ENCODE results near the gene PLXNA4. TPM values are rescaled to one million over a fixed set of nuclear protein-coding genes. Genes with fewer than 3 reads are reported as not detected.

Gene PLXNA4
- total RNA-seq, 1 experiment from 2014 or later: 1.0 TPM

DNA sequence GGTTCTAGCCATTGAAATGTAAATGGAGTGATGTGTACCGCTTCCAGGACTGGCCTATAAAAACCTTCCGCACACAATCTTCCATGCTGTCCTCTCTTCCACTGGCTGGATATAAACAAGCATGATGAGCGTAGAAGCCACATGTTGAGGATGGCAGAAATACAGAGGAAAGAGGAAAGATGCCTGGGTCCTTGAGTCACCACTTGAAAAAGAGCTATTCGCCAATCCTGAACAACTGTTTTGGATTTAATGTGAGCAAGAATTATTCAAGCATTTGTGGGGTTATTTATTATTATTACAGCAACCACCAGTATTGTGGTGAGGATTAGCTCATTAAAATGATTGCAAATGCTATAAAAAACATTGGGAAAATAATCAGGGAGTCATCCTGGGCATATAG lies 45.8 kb upstream of the PLXNA4 start:
- Histone ChIP-seq H2AFZ (no peak overlapping the region), H3K36me3 (ENCODE audit: low read depth) (no peaks in the 10 kb centered on the region), H3K9me2 (ENCODE audit: insufficient read depth) (no peaks in the 10 kb centered on the region), H3K27me3 (ENCODE audit: insufficient read depth, low read depth) (peaks cover 58% of the 10 kb centered on the region), H3K79me2 (ENCODE audit: low read depth) (no peaks in the 10 kb centered on the region), H3K4me1 (replicated peaks; ENCODE audit: insufficient read depth) (no peaks in the 10 kb centered on the region), H4K20me1 (ENCODE audit: insufficient read depth) (no peaks in the 10 kb centered on the region; the same call in 1 of the 2 replicates), H3K27ac (no peak overlapping the region), H3F3A (ENCODE audit: insufficient read depth, low read depth) (no peaks in the 10 kb centered on the region), H3K4me2 (no peak overlapping the region), H3K4me3 (no peak overlapping the region), H3K9me3 (ENCODE audit: insufficient read depth, low read depth) (no peaks in the 10 kb centered on the region; the same call in 1 of the 2 replicates)
- DNase-seq: no peak
- ChIA-PET CTCF (no interaction called here), POLR2A (ENCODE audit: unreplicated experiment) (interaction anchor here (0.6 kb wide), 1 partner anchor 232 kb away, joined by 3 read pairs; no protein-coding TSS in a partner anchor)
- no TSS peak for BruUV-seq (replicated peaks)
- intact Hi-C loops (cut with micrococcal nuclease; ENCODE audit: unreplicated experiment): no loop called here
- TF ChIP-seq, protein P1, sequence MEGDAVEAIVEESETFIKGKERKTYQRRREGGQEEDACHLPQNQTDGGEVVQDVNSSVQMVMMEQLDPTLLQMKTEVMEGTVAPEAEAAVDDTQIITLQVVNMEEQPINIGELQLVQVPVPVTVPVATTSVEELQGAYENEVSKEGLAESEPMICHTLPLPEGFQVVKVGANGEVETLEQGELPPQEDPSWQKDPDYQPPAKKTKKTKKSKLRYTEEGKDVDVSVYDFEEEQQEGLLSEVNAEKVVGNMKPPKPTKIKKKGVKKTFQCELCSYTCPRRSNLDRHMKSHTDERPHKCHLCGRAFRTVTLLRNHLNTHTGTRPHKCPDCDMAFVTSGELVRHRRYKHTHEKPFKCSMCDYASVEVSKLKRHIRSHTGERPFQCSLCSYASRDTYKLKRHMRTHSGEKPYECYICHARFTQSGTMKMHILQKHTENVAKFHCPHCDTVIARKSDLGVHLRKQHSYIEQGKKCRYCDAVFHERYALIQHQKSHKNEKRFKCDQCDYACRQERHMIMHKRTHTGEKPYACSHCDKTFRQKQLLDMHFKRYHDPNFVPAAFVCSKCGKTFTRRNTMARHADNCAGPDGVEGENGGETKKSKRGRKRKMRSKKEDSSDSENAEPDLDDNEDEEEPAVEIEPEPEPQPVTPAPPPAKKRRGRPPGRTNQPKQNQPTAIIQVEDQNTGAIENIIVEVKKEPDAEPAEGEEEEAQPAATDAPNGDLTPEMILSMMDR (conservative IDR thresholded peaks at IDR 0.05): no peak
- TF ChIP-seq EZH2 (IDR thresholded peaks at IDR 0.05; ENCODE audit: low read depth): no peak

DNA sequence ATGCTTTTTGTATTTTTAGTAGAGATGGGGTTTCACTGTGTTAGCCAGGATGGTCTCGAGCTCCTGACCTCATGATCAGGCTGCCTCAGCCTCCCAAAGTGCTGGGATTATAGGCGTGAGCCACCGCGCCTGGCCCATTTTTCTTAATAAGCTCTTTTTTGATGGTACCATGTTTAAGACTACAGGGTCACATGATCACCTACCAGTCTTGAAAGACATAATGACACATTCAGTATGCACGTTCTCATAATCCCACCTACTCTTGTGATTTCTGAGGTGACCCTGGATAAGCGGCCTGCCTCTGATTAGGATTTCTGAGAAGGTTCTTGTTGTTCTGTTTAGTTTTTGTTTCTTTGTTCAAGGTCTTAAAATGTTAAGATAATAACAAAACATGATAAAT lies 43.7 kb upstream of the PLXNA4 start:
- Histone ChIP-seq H3K4me3 (no peak overlapping the region), H3K36me3 (ENCODE audit: low read depth) (no peaks in the 10 kb centered on the region), H3K79me2 (ENCODE audit: low read depth) (no peaks in the 10 kb centered on the region), H3K9me3 (ENCODE audit: insufficient read depth, low read depth) (no peaks in the 10 kb centered on the region; the same call in 1 of the 2 replicates), H2AFZ (no peak overlapping the region), H3F3A (ENCODE audit: insufficient read depth, low read depth) (no peaks in the 10 kb centered on the region), H3K27ac (no peak overlapping the region), H3K4me2 (no peak overlapping the region), H3K9me2 (ENCODE audit: insufficient read depth) (no peaks in the 10 kb centered on the region), H4K20me1 (ENCODE audit: insufficient read depth) (no peaks in the 10 kb centered on the region; the same call in 1 of the 2 replicates), H3K27me3 (ENCODE audit: insufficient read depth, low read depth) (peaks cover 77% of the 10 kb centered on the region), H3K4me1 (replicated peaks; ENCODE audit: insufficient read depth) (no peaks in the 10 kb centered on the region)
- no TSS peak for BruUV-seq (replicated peaks)
- ChIA-PET POLR2A (ENCODE audit: unreplicated experiment) (no interaction called here), CTCF (no interaction called here)
- intact Hi-C loops (cut with micrococcal nuclease; ENCODE audit: unreplicated experiment): no loop called here
- no peak for TF ChIP-seq EZH2 (IDR thresholded peaks at IDR 0.05; ENCODE audit: low read depth)
- TF ChIP-seq, protein P1 (conservative IDR thresholded peaks at IDR 0.05): no peak
- DNase-seq: no peak

DNA sequence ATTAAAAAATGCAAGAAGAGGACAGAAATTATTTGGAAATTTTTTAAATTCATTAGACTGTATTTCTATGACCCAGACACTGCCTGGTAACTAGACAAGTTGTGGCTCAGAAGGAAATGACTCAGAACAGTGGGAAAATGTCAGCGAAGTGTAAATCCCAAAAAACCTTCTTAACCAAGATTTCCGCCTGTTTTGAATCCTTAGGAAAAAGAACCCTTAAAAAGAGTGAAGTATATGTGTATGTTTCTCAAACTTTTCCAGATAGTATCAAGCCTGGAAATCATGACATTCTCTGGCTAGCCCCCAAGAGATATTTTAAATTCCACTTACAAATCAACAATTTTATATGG lies 42.7 kb upstream of the PLXNA4 start:
- peaks cover 82% of the 10 kb centered on the region for H3K27me3 ChIP-seq (ENCODE audit: insufficient read depth, low read depth)
- no peaks in the 10 kb centered on the region for H3K79me2 ChIP-seq (ENCODE audit: low read depth)
- intact Hi-C loops (cut with micrococcal nuclease; ENCODE audit: unreplicated experiment): no loop called here
- DNase-seq: no peak
- H4K20me1 ChIP-seq (ENCODE audit: insufficient read depth): no peaks in the 10 kb centered on the region; the same call in 1 of the 2 replicates
- no peaks in the 10 kb centered on the region for H3K4me1 ChIP-seq (replicated peaks; ENCODE audit: insufficient read depth)
- no peak overlapping the region for H3K27ac ChIP-seq
- H3K36me3 ChIP-seq (ENCODE audit: low read depth): no peaks in the 10 kb centered on the region
- CTCF ChIA-PET: no interaction called here
- no peaks in the 10 kb centered on the region for H3F3A ChIP-seq (ENCODE audit: insufficient read depth, low read depth)
- POLR2A ChIA-PET (ENCODE audit: unreplicated experiment): no interaction called here
- no peaks in the 10 kb centered on the region for H3K9me2 ChIP-seq (ENCODE audit: insufficient read depth)
- H3K4me3 ChIP-seq: no peak overlapping the region
- no peak overlapping the region for H3K4me2 ChIP-seq
- no peaks in the 10 kb centered on the region; the same call in 1 of the 2 replicates for H3K9me3 ChIP-seq (ENCODE audit: insufficient read depth, low read depth)
- no peak for TF ChIP-seq EZH2 (IDR thresholded peaks at IDR 0.05; ENCODE audit: low read depth)
- TF ChIP-seq, protein P1 (conservative IDR thresholded peaks at IDR 0.05): no peak
- BruUV-seq (replicated peaks): no TSS peak
- no peak overlapping the region for H2AFZ ChIP-seq

Data from PC-9 (cell line).